ENCODE measurements around the gene GNMT. TPM values are rescaled to one million over a fixed set of nuclear protein-coding genes. Genes with fewer than 3 reads are reported as not detected.

GNMT gene
- total RNA-seq, 1 donor from 2014 or later = 0.59 TPM

DNA sequence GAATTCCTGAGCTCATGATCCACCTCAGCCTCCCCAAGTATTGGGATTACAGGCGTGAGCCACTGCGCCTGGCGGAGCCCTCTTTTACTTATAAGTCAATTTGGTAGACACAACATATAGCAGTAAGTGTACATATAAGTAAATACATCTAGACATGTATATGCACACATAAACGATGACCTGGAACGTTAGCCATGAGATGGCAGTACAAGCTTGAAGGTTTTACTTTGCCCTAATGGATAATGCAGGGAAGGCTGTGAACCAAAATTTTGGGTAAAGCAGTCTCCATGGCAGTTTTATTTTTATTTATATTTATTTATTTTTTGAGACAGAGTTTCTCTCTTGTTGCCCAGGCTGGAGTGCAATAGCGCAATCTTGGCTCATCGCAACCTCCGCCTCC is 2.4 kb upstream of the GNMT start:
- peaks cover 12% of the 10 kb centered on the region for H3K36me3 Mint-ChIP-seq (ENCODE audit: low read depth, unreplicated experiment)
- no peak for DNase-seq (ENCODE audit: low spot score)
- no peak overlapping the region for H3K4me3 Mint-ChIP-seq (ENCODE audit: unreplicated experiment)
- peaks cover 6% of the 10 kb centered on the region for H3K27me3 Mint-ChIP-seq (ENCODE audit: unreplicated experiment)
- H3K27ac Mint-ChIP-seq (ENCODE audit: unreplicated experiment) = no peak overlapping the region
- no peaks in the 10 kb centered on the region for H3K9me3 Mint-ChIP-seq (ENCODE audit: unreplicated experiment)
- TF ChIP-seq CTCF (IDR thresholded peaks at IDR 0.05; ENCODE audit: unreplicated experiment) = no peak
- peaks cover 5% of the 10 kb centered on the region for H3K4me1 Mint-ChIP-seq (ENCODE audit: unreplicated experiment)

DNA sequence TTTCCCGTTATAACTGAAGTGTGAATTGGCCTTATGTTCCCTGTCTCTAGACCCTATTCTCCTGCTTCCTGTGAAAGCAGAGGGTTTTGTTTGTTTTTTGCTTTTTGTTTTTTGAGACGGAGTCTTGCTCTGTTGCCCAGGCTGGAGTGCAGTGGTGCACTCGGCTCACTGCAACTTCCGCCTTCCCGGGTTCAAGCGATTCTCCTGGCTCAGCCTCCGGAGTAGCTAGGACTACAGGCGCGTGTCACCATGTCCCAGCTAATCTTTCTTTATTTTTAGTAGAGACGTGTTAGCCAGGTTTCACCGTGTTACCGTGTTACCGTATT is 674 bp upstream of the GNMT start:
- Mint-ChIP-seq H3K27ac (ENCODE audit: unreplicated experiment) (no peak overlapping the region), H3K4me3 (ENCODE audit: unreplicated experiment) (peak overlapping the region; percentile 38), H3K36me3 (ENCODE audit: low read depth, unreplicated experiment) (peaks cover 16% of the 10 kb centered on the region), H3K27me3 (ENCODE audit: unreplicated experiment) (peaks cover 6% of the 10 kb centered on the region), H3K9me3 (ENCODE audit: unreplicated experiment) (no peaks in the 10 kb centered on the region), H3K4me1 (ENCODE audit: unreplicated experiment) (peaks cover 5% of the 10 kb centered on the region)
- DNase-seq (ENCODE audit: low spot score) = no peak
- TF ChIP-seq CTCF (IDR thresholded peaks at IDR 0.05; ENCODE audit: unreplicated experiment) = no peak

GRCh38 chr6:42961020-42961470 is 491 bp downstream of the GNMT start:
- H3K9me3 Mint-ChIP-seq (ENCODE audit: unreplicated experiment) = no peaks in the 10 kb centered on the region
- DNase-seq (ENCODE audit: low spot score) = no peak
- no peak overlapping the region for H3K4me3 Mint-ChIP-seq (ENCODE audit: unreplicated experiment)
- no peak overlapping the region for H3K27ac Mint-ChIP-seq (ENCODE audit: unreplicated experiment)
- peaks cover 5% of the 10 kb centered on the region for H3K4me1 Mint-ChIP-seq (ENCODE audit: unreplicated experiment)
- no peak for TF ChIP-seq CTCF (IDR thresholded peaks at IDR 0.05; ENCODE audit: unreplicated experiment)
- H3K36me3 Mint-ChIP-seq (ENCODE audit: low read depth, unreplicated experiment) = peaks cover 19% of the 10 kb centered on the region
- H3K27me3 Mint-ChIP-seq (ENCODE audit: unreplicated experiment) = peaks cover 10% of the 10 kb centered on the region

GRCh38 chr6:42962096-42962495 is 1.5 kb downstream of the GNMT start:
- Mint-ChIP-seq H3K27ac (ENCODE audit: unreplicated experiment) (no peak overlapping the region), H3K9me3 (ENCODE audit: unreplicated experiment) (no peaks in the 10 kb centered on the region), H3K27me3 (ENCODE audit: unreplicated experiment) (peaks cover 10% of the 10 kb centered on the region), H3K4me1 (ENCODE audit: unreplicated experiment) (peaks cover 5% of the 10 kb centered on the region), H3K36me3 (ENCODE audit: low read depth, unreplicated experiment) (peaks cover 19% of the 10 kb centered on the region), H3K4me3 (ENCODE audit: unreplicated experiment) (peak overlapping the region; percentile 83)
- no peak for TF ChIP-seq CTCF (IDR thresholded peaks at IDR 0.05; ENCODE audit: unreplicated experiment)
- DNase-seq (ENCODE audit: low spot score) = no peak

GRCh38 chr6:42962502-42963178 is 2.1 kb downstream of the GNMT start:
- DNase-seq (ENCODE audit: low spot score) = no peak
- peaks cover 10% of the 10 kb centered on the region for H3K27me3 Mint-ChIP-seq (ENCODE audit: unreplicated experiment)
- no peak for TF ChIP-seq CTCF (IDR thresholded peaks at IDR 0.05; ENCODE audit: unreplicated experiment)
- peaks cover 5% of the 10 kb centered on the region for H3K4me1 Mint-ChIP-seq (ENCODE audit: unreplicated experiment)
- no peak overlapping the region for H3K27ac Mint-ChIP-seq (ENCODE audit: unreplicated experiment)
- no peaks in the 10 kb centered on the region for H3K9me3 Mint-ChIP-seq (ENCODE audit: unreplicated experiment)
- H3K4me3 Mint-ChIP-seq (ENCODE audit: unreplicated experiment) = peak overlapping the region; percentile 83
- H3K36me3 Mint-ChIP-seq (ENCODE audit: low read depth, unreplicated experiment) = peaks cover 19% of the 10 kb centered on the region

All from endothelial cell (in vitro differentiated cells).